GM10847 (cell line): ENCODE data around the gene MAPK9.

ENCODE experiments used
- POLR2A ChIP-seq: IDR thresholded peaks from 2 replicates; pipeline ENCODE4 v1.6.1; 2011; ENCODE audit not compliant: insufficient read length; ENCODE audit errors: extremely low read depth

Gene MAPK9

GRCh38 chr5:180329606-180330269 is 37.9 kb upstream of the MAPK9 start:
- TF ChIP-seq POLR2A: no peak

GRCh38 chr5:180329138-180329435 is 37.2 kb upstream of the MAPK9 start:
- TF ChIP-seq POLR2A: no peak

- TF ChIP-seq POLR2A: no peak
Measured at GRCh38 chr5:180328296-180329137, 36.6 kb upstream of the MAPK9 start.

- TF ChIP-seq POLR2A: no peak
Measured at GRCh38 chr5:180326989-180327565, 35.2 kb upstream of the MAPK9 start.

DNA sequence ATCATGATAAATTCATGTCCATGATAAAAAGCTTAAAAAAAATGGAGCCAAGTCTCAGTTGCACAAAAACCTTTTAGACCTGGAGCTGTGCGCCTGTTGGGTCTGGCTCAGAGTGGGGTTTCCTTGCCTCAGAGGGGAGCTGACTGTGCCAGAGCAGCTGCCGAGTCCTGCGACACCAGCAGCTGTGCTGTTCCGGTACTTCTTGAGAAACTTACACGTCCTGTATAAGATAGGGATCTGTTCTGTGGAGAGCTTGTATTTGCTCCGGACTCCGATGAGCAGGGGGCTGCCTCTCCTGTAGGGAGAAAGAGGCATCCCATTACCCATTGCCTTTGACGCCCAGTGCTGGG is 32.7 kb upstream of the MAPK9 start:
- TF ChIP-seq POLR2A: no peak

- TF ChIP-seq POLR2A: no peak
Measured at GRCh38 chr5:180323941-180324600, 32.2 kb upstream of the MAPK9 start.

DNA sequence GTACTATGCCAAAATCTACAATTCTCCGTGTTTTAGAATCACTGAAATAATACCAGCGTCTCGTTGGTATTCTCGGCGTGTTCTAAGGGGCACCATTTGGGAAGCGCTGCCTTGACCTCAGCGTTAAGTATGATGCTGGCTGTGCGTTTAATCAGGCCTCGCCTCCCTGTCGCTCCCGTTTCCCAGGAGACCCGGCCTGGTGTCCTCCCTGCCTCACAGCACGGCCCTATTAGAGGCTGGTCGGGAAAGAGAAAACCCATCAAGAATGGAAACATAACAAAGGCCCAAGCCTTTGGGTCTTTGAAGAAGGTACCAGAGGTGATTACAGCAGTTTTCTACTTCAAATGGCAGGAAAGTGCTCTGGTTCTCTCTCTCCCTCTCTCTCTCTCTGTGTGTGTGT is 31.3 kb upstream of the MAPK9 start:
- TF ChIP-seq POLR2A: no peak

- no peak for TF ChIP-seq POLR2A
Measured at GRCh38 chr5:180318456-180319089, 26.7 kb upstream of the MAPK9 start.

GRCh38 chr5:180316586-180316985 is 24.7 kb upstream of the MAPK9 start:
- TF ChIP-seq POLR2A: no peak

- no peak for TF ChIP-seq POLR2A
Measured at GRCh38 chr5:180315762-180316212, 23.9 kb upstream of the MAPK9 start.

DNA sequence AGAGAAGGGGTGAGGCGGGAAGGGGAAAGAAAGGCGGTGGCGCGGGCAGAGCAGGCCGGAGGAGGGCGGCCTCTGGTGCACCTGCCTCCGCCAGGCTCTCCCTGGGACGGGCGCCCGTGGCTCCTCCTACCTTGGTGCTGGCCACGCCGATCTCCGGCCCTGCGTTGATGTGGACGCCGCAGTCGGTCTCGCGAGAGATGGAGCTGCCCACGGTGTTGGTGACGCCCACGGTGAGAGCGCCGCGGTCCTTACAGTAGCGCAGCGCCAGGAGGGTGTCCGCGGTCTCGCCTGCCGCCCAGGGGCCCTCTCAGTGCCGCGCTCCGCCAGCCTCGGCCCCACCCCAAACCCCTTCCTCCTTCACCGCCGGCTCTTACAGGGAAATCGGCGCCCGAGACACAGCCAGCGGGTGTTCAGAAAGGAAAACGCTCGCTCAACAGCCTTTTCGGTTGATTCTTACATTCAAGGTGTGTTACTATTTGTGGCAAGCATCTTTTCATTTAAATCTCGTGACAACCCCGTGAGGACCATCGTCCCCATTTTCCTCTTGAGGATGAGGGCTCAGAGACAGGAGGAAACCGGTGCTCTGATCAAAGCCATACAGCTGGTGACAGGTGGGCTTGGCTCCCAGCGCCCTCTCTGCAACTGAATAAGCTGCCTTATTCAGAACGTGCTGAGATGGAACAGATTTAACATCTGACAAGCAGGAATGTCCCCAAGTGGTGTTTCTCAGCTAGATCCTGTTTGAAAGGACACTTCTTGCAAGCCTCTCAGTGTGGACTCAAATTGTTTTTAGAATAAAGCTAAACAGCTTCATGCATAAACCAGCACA is 22.0 kb upstream of the MAPK9 start:
- peak; percentile 44 for TF ChIP-seq POLR2A

GRCh38 chr5:180311216-180311615 is 19.3 kb upstream of the MAPK9 start:
- no peak for TF ChIP-seq POLR2A

GRCh38 chr5:180306796-180307195 is 14.9 kb upstream of the MAPK9 start:
- no peak for TF ChIP-seq POLR2A

DNA sequence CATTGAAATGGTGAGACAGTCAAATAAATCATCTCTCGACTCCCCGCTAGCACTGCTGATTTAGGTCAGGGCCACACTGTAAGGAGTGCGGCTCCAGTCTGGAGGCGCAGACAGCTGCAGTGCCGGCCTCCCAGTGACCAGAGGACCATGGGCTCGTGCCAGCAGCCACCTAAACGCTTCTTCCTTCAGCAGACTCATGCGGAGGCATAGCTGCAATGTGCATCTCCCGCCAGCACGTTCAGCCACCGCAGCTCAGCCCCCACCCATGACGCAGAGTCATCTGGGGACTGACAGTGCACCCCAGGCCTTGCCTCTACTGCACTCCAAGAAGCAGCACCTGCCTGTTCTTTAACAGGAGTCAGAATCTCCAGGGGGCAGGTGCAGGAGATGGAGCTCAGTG is 13.6 kb upstream of the MAPK9 start:
- TF ChIP-seq POLR2A: no peak
